NCI-H128 (cell line): Measurements from ENCODE around the gene ACVR1C.

Experiments
- DNase-seq: peaks from one replicate; lab custom pipeline; 2025; ENCODE audit not compliant: unreplicated experiment; lab: John Stamatoyannopoulos, UW

The ACVR1C gene

DNA sequence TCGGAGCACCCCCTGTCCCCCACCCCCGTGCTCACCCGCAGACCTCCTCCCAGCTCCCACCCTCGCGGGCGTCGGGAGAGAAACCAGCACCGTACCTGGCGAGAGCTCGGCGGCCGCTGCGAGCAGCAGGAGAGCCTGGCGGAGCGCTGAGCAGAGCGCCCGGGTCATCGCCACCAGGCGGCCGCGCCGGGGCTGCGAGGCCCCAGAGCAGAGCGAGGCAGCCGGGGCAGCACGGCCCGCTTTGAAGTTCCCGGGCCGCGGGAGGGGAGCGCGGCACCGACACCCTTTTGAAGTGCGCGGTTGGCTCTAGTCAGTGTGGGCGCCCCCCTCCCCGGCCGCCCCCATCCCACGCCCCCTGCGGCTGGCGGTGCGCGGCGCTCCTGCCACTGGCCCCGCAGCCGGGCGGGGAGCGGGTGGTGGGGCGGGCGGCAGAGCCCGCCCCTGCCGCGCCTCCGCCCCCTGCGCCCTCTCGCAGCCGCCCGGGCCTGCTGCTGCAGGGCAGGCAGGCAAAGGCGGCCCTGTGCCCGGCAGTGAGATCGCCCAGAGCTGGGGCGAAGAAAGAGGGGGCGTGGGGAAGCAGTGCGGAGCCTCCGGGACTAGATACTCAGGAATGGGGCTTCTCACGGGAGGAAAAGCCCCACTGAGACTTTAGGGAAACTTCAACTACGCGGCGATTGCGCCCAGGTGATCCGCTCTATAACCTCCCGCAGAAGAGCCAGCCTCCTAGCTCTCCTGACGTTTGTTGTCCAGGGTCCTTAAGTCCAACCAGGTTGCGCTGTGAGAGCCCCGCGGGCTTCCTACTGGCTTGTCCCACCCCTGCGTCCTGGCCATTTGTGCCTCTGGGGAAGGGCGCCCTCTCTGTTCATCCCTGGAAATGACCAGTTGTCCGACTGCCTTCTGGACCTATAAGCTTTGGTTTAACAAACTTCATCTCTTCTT lies at the start of gene ACVR1C:
TSS of gene ACVR1C (minus strand) at position 388 of the 939 bp plus-strand sequence. CDS start at position 168, 220 bp downstream.
- DNase-seq = no peak

GRCh38 chr2:157677941-157678340 lies 49.3 kb upstream of the ACVR1C start:
- DNase-seq = no peak

GRCh38 chr2:157672129-157672528 lies 43.5 kb upstream of the ACVR1C start:
- DNase-seq = no peak

DNA sequence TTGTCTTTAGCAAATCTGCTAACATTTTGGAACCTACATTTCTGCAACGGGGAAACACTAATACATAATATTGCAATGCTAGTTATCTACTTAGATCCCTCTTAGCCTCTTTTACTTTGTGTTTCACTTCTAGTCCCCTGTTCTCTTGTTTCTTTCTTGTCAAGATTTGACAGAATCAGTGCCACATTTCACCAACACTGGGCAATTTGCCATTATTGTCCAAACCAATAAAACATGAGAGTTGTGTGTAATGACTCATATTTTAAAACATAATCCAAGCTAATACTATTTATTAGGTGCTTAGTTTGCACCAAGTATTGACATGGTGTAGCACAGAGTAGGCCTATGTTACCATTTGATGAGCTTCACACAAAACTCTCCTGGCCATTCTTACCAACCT lies 33.7 kb upstream of the ACVR1C start:
- DNase-seq = no peak

DNA sequence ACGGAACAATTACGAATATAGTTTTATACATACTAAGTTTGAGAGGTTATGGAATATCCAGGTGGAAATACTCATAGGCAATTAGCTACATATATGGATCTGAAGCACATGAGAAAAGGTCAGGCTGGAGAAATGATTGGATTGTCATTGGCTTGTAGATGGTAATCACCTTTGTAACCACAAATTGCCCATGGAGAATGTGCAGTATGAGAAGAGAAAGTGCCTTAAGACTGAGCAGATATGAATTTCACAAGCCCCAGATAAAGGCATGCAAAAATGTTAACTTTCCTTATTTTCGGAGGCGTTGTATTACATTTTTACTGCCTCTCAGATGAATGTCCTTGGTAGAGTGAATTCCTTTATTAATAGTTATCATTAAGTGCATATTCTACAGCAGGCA lies 33.1 kb upstream of the ACVR1C start:
- DNase-seq = no peak

DNA sequence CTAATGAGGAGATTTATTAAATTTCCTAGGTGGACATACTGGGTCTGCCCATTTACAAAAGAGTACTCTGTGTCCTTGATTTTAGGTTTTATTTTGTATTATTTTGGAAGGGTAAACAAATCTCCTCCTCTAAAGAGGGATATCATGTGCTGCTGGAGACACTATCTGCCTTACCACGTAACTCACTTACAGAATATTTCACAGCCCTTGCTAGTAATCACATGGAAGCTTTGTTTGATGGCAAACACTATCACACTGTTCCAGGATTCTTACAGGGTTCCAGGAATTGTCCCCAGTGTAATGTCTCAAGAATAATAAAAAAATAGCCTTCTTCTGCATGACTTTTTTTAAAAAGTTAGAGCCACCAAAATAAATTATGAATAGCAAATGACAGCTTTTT lies 29.2 kb upstream of the ACVR1C start:
- DNase-seq = no peak

GRCh38 chr2:157657101-157657500 lies 28.4 kb upstream of the ACVR1C start:
- DNase-seq = no peak

DNA sequence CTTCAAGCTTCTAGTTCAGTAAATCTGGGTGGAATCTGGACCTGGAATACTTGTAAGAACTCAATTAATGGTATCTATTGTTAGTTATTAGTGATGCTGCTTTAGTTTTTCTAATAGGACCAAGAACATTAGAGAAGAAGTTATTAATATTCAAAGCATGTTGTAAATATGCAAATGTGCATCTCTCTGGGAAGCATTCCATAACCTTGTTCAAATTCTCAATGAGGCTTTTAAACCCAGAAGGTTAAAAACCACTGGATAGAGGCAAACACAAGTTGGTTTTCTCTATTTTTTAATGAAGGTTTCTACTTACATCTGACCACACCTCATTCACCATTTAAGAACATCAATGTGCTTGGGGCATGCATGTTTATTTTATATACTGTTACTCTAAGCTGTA lies 16.1 kb upstream of the ACVR1C start:
- no peak for DNase-seq

DNA sequence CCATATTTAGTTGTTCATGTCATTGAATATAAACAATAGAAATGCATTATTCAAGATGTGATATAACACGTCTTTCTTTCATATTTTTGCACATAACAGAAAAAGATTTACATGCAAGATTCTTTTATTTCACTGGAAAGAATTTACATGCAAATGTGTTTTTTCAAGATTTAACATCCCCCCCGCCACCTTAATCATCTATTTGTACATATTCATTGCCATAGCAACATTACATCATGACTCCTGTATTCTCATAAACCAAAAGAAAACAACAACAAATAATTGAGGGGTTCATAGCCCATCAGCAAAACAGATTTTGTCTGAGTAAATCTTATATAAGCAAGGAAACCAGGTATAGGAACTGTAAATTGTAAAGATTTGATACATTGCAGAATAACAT lies 3.2 kb upstream of the ACVR1C start:
- DNase-seq = no peak

DNA sequence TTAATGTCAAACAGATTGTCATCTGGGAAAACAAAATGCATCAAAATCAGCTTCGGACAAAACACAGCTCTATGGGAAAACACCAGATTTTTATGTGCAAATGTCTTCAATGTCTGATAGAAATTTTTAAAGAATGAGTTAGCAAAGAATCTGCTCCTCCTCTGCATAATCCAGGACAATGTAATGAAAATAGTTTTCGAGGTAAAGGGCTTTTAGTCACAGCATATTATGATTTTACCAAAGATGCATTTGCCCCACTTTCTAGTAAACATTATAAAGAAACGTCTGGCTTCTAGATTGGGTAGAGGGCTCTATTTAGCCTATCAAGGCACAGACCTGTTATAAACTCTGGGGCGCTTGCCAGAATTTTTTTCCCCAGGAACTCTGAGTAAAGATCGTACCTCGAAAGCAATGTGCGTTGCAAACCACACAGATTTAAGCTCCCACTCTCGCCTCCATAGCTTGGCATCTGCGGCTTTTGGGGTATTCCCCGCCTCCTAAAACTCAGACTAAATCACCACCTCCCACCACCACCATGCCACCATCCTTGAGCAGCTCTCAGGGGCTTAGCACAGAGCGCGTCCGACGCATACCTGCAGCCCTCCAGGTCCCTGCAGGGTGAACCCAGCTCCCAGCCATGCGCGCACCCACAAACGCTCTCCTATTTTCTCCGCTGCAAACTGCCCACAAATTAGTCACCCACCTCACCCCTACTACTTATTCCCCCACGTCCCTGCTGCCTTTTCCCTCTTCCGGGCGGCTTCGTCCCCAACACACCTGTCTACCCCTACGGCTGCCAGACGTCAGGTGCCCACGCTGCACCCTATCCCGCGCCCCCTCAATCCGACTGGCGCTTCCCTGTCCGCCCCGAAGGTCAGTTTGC lies 829 bp downstream of the ACVR1C start:
- no peak for DNase-seq

GRCh38 chr2:157625296-157625695 lies 3.4 kb downstream of the ACVR1C start:
- no peak for DNase-seq

GRCh38 chr2:157620956-157621355 lies 7.7 kb downstream of the ACVR1C start:
- DNase-seq = no peak

GRCh38 chr2:157611726-157612125 lies 16.9 kb downstream of the ACVR1C start:
- DNase-seq = no peak

DNA sequence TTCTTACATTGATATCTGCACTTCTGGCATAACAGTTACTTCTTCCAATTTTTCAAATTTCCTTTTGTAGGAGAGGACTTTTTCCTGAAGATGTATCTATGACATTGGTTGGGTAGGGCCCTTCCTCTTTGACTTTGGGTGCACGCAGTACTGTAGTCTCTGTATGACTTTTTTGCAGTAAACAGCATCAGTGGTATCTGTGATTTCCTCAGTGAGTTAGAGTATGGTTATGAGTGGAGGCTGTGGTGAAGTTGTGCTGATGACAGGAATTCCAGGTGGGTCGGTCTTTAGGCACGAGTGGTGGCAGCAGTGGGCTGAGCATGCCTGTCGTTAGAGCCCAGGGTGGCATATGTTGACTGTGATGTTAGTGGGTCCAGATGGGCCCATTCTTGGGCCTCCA lies 17.6 kb downstream of the ACVR1C start:
- DNase-seq = no peak

GRCh38 chr2:157606534-157606933 lies 22.1 kb downstream of the ACVR1C start:
- DNase-seq = no peak

DNA sequence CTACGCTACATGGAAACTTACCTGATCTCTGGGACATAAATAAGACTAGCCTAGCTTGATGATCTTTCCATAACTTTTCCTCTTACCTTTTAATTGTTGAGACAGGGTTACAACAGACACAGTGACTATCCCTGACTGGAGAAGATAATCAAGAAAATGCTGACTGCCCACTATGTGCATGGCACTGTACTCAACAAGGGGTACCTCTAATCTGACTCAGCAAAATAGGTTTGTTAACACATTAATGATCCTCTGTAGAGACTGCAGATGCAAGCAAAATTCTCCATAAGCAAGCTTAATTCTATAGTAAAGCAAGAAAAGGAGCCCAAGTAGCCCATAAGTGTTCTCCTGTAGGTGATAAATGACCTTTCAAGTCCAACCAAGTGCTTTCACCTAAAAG lies 25.5 kb downstream of the ACVR1C start:
- no peak for DNase-seq

DNA sequence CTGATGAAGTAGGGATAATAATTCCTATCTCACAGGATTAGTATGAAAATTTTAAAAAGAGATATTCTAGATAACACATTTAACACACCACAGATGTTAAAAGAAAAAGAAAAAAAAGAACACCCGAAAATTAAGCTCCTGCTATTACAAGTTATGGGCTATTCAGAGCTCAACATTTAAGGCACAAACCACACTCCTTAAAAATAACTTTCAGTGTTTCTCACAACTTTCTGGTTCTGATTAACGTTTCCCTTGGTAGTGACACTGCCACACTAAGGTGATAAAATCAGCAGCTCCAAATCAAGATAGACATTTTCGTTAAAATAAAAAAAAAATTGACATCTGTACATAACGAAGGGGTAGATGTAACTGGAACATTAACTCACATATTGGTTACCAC lies 26.9 kb downstream of the ACVR1C start:
- no peak for DNase-seq

- DNase-seq = no peak
Observed at GRCh38 chr2:157596992-157597681, 31.5 kb downstream of the ACVR1C start.

- no peak for DNase-seq
Observed at GRCh38 chr2:157593411-157593810, 35.3 kb downstream of the ACVR1C start.

- DNase-seq = no peak
Observed at GRCh38 chr2:157592948-157593347, 35.7 kb downstream of the ACVR1C start.

- no peak for DNase-seq
Observed at GRCh38 chr2:157592374-157592773, 36.3 kb downstream of the ACVR1C start.
